HepG2 (cell line): Measurements from ENCODE around the gene NOTCH3. TPM values are rescaled to one million over a fixed set of nuclear protein-coding genes. Genes with fewer than 3 reads are reported as not detected.

Experiments
- EHMT2 ChIP-seq: fragments of 200-600 bp; sonication (generic); IDR thresholded peaks from 2 replicates; pipeline ENCODE4 v1.7.0; 2017; ENCODE audit warnings: antibody characterized with exemption, low read depth, low read length, borderline replicate concordance
- FOXK2 ChIP-seq: fragments of 450-650 bp; IDR thresholded peaks from 2 replicates; pipeline ENCODE4 v1.6.1; 2016
- HOXA7 ChIP-seq: sonication (generic); formaldehyde crosslinking; IDR thresholded peaks from 2 replicates; pipeline ENCODE4 v1.8.1; 2022; ENCODE audit warnings: mild to moderate bottlenecking, missing genetic modification reagents, moderate library complexity
- KLF9 ChIP-seq: IDR thresholded peaks from 2 replicates; pipeline ENCODE4 v1.6.1; 2016; ENCODE audit warnings: low read depth
- KMT2A ChIP-seq: sonication (generic); formaldehyde crosslinking; IDR thresholded peaks from 2 replicates; pipeline ENCODE4 v1.4.0; 2020; ENCODE audit warnings: missing genetic modification reagents
- MIER2 ChIP-seq: IDR thresholded peaks from 2 replicates; pipeline ENCODE4 v1.6.1; 2016; ENCODE audit warnings: missing biosample characterization, missing genetic modification reagents
- MLXIP ChIP-seq: sonication (generic); formaldehyde crosslinking; IDR thresholded peaks from 2 replicates; pipeline ENCODE4 v1.9.0; 2021; ENCODE audit warnings: missing genetic modification reagents, borderline replicate concordance
- NFIB ChIP-seq: sonication (generic); formaldehyde crosslinking; IDR thresholded peaks from 2 replicates; pipeline ENCODE4 v1.9.0; 2021; ENCODE audit warnings: missing genetic modification reagents, mild to moderate bottlenecking, borderline replicate concordance
- PAX8 ChIP-seq: sonication (generic); formaldehyde crosslinking; IDR thresholded peaks from 2 replicates; pipeline ENCODE4 v1.8.0; 2022; ENCODE audit warnings: mild to moderate bottlenecking, missing genetic modification reagents, borderline replicate concordance
- TFDP1 ChIP-seq: IDR thresholded peaks from 2 replicates; pipeline ENCODE4 v1.6.1; 2016; ENCODE audit warnings: missing compliant biosample characterization, missing genetic modification reagents, borderline replicate concordance
- TMF1 ChIP-seq: sonication (generic); formaldehyde crosslinking; IDR thresholded peaks from 2 replicates; pipeline ENCODE4 v1.8.1; 2022; ENCODE audit warnings: low read depth, missing genetic modification reagents
- ZNF318 ChIP-seq: sonication (generic); formaldehyde crosslinking; IDR thresholded peaks from 2 replicates; pipeline ENCODE4 v1.4.0; 2020; ENCODE audit warnings: mild to moderate bottlenecking, missing genetic modification reagents
- ZNF670 ChIP-seq: sonication (generic); formaldehyde crosslinking; IDR thresholded peaks from 2 replicates; pipeline ENCODE4 v1.8.0; 2022; ENCODE audit warnings: mild to moderate bottlenecking, missing genetic modification reagents, borderline replicate concordance
- ZNF704 ChIP-seq: sonication (generic); formaldehyde crosslinking; IDR thresholded peaks from 2 replicates; pipeline ENCODE4 v1.8.1; 2023; ENCODE audit warnings: mild to moderate bottlenecking, inconsistent platforms, moderate library complexity, missing genetic modification reagents, borderline replicate concordance
- ZNF720 ChIP-seq: sonication (generic); formaldehyde crosslinking; IDR thresholded peaks from 2 replicates; pipeline ENCODE4 v1.4.0; 2020; ENCODE audit warnings: missing genetic modification reagents
- polyA plus RNA-seq, 8 experiments: library from polyadenylated mRNA; depleted of rRNA in 3 of 8; stranded (reverse) in 7 of 8; unstranded in 1 of 8; fragments of >200 nt; fragmentation: Illumina TruSeq in 4 of 8; extraction: Trizol in 4 of 8; gene quantifications; 2 replicates each; pipeline versions ENCODE4 v1.2.1 to v1.2.3, GENCODE V29; 2011 to 2016; ENCODE audit warnings: low read depth in 4 of 8, missing spikeins in 1 of 8, mixed read lengths in 1 of 8; ENCODE audit not compliant: insufficient read depth in 1 of 8
- total RNA-seq, 5 experiments: library from RNA; depleted of rRNA; stranded (reverse); fragments of >200 nt; fragmentation: Illumina TruSeq; extraction: Trizol; gene quantifications; 2 replicates each; pipeline ENCODE4 v1.2.3, GENCODE V29; 2016; ENCODE audit warnings: low read depth in 1 of 5

Gene NOTCH3
- total and polyA plus RNA-seq, 2 of the 13 experiments (the other 11 are each of a cell fraction or from before 2014, with no cell fraction given), result 0.09 to 0.28 TPM

GRCh38 chr19:15125232-15126067, 75.3 kb downstream of the NOTCH3 start (continued):
- TF ChIP-seq MLXIP (CRISPR knock-in tag), result no peak
- TF ChIP-seq HOXA7, result no peak
- no peak for TF ChIP-seq ZNF318 (CRISPR knock-in tag)
- no peak for TF ChIP-seq MIER2
- TF ChIP-seq ZNF704, result peak; percentile 46
- TF ChIP-seq KMT2A (CRISPR knock-in tag), result no peak
- peak; percentile 31; the same call in 1 of the 2 replicates for TF ChIP-seq ZNF720 (CRISPR knock-in tag)
- peak; percentile 41; the same call in 1 of the 2 replicates for TF ChIP-seq TMF1
- TF ChIP-seq FOXK2, result no peak; the same call in 1 of the 2 replicates
- TF ChIP-seq ZNF670 (CRISPR knock-in tag), result peak; percentile 87; the same call in 1 of the 2 replicates
- TF ChIP-seq PAX8, result no peak
- TF ChIP-seq EHMT2, result no peak
- no peak for TF ChIP-seq NFIB
- TF ChIP-seq KLF9 (CRISPR knock-in tag), result peak; percentile 5; the same call in 1 of the 2 replicates
- TF ChIP-seq TFDP1 (CRISPR knock-in tag), result peak; percentile 38; the same call in 1 of the 2 replicates
